Sigmoid colon (tissue), 7 donors: ENCODE data around the gene GPR157. TPM values are rescaled to one million over a fixed set of nuclear protein-coding genes. Genes with fewer than 3 reads are reported as not detected.

Source experiments
- DNase-seq: peaks from one replicate; pipeline ENCODE4 v3.0.0-alpha.2; 2019
- H3K27ac ChIP-seq, 4 donors: fragments of 200-600 bp; sonication (generic); one replicate each; pipeline ENCODE4 v1.5.1; 2016 to 2019; ENCODE audit warnings: mild to moderate bottlenecking in 1 of 4
- H3K27me3 ChIP-seq, 3 donors: fragments of 200-600 bp; sonication (generic); one replicate each; pipeline ENCODE4 v1.5.1; 2019; ENCODE audit warnings: mild to moderate bottlenecking in 1 of 3
- H3K36me3 ChIP-seq, 4 donors: fragments of 200-600 bp; sonication (generic); one replicate each; pipeline ENCODE4 v1.5.1; 2016 to 2019
- H3K4me1 ChIP-seq, 4 donors: fragments of 200-600 bp; sonication (generic); one replicate each; pipeline ENCODE4 v1.5.1; 2017 to 2019
- H3K4me3 ChIP-seq, 4 donors: fragments of 200-600 bp; sonication (generic); one replicate each; pipeline ENCODE4 v1.5.1; 2017 to 2019; ENCODE audit warnings: mild to moderate bottlenecking in 2 of 4, moderate library complexity in 1 of 4
- H3K9me3 ChIP-seq, 4 donors: fragments of 200-600 bp in 3 of 4; sonication (generic) in 3 of 4; one replicate each; pipeline versions ENCODE4 v1.5.1 to v1.6.1; 2013 to 2019
- EP300 ChIP-seq, 4 donors: sonication (generic); formaldehyde crosslinking; IDR thresholded peaks; one replicate each; pipeline ENCODE4 v1.6.1; 2017; ENCODE audit warnings: antibody characterized with exemption in 4 of 4
- POLR2A ChIP-seq, 2 donors: fragments of 450-650 bp; IDR thresholded peaks; one replicate each; pipeline ENCODE4 v1.6.1; 2016; ENCODE audit warnings: antibody characterized with exemption in 2 of 2, mild to moderate bottlenecking in 2 of 2, moderate library complexity in 2 of 2
- POLR2AphosphoS5 ChIP-seq, 4 donors: sonication (generic); formaldehyde crosslinking; IDR thresholded peaks; one replicate each; pipeline ENCODE4 v1.6.1; 2017; ENCODE audit warnings: antibody characterized with exemption in 4 of 4
- WGBS, 2 donors: extraction: QIAGEN DNeasy Blood & Tissue Kit; methylation state at CpG; one replicate each; pipeline ENCODE4 v1.1.7; 2013; 5-methylcytosine and 5-hydroxymethylcytosine counted together
- intact Hi-C: fragments of 100-400 bp; cut with DNase I; formaldehyde crosslinking; loops from one replicate; pipeline ENCODE4 v1.15.1; 2023
- polyA plus RNA-seq, 3 donors: library from polyadenylated mRNA; stranded (reverse); fragments of 200-250 nt; gene quantifications; one replicate each; pipeline ENCODE4 v1.2.3, GENCODE V29; 2013
- total RNA-seq, 4 donors: library from RNA; depleted of rRNA; stranded (reverse); fragments of >200 nt; gene quantifications; one replicate each; pipeline ENCODE4 v1.1.0, GENCODE V29; 2016
- TF ChIP-seq, protein P1 (sequence below), 4 experiments: fragments of 450-650 bp in 3 of 4; fragments of 200-600 bp in 1 of 4; IDR thresholded peaks; one replicate each; pipeline ENCODE4 v1.5.1; 2016 to 2019; ENCODE audit warnings: antibody characterized with exemption in 4 of 4, mild to moderate bottlenecking in 3 of 4, moderate library complexity in 2 of 4
- donor health status: healthy with polysubstance abuse.
- donor health status: Bipolar disorder and iron deficiency.
- donor health status: healthy.

Gene GPR157
- total and polyA plus RNA-seq, 7 donors: 0.92 to 3.7 (median 1.8) TPM

DNA sequence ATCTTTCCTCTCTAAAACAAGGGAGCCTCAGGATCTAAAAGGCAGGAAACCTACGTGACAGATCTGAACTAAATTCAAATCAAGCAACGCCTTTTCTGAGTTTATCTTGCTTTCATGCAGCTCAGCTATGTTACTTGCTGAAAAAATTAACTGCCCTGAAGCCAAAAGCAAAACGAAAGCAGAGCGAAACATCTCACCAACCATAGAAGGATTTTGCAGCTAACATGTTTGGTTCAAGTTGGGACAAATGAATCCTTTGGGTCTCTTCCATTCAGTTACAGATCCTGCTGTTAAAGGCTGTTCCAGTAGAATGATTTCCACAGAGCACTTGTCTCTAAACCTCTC, 59.9 kb downstream of the GPR157 start:
- WGBS, 2 donors: 21 to 32% methylated on average over 4 of the region's 4 CpGs
- Histone ChIP-seq H3K27me3 (no peaks in the 10 kb centered on the region), H3K36me3 (no peaks in the 10 kb centered on the region), H3K9me3 (no peaks in the 10 kb centered on the region), H3K4me1 (peaks cover 0 to 49% (median 36%) of the 10 kb centered on the region in 4 donors), H3K4me3 (peak overlapping the region in 3 of 4 donors; percentile 13 to 31 (median 29)), H3K27ac (peak overlapping the region; percentile 67 to 86 (median 77))
- intact Hi-C loops: no loop called here
- DNase-seq: no peak
- TF ChIP-seq, protein P1, sequence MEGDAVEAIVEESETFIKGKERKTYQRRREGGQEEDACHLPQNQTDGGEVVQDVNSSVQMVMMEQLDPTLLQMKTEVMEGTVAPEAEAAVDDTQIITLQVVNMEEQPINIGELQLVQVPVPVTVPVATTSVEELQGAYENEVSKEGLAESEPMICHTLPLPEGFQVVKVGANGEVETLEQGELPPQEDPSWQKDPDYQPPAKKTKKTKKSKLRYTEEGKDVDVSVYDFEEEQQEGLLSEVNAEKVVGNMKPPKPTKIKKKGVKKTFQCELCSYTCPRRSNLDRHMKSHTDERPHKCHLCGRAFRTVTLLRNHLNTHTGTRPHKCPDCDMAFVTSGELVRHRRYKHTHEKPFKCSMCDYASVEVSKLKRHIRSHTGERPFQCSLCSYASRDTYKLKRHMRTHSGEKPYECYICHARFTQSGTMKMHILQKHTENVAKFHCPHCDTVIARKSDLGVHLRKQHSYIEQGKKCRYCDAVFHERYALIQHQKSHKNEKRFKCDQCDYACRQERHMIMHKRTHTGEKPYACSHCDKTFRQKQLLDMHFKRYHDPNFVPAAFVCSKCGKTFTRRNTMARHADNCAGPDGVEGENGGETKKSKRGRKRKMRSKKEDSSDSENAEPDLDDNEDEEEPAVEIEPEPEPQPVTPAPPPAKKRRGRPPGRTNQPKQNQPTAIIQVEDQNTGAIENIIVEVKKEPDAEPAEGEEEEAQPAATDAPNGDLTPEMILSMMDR (IDR thresholded peaks at IDR 0.05): no peak
- TF ChIP-seq EP300 (IDR thresholded peaks at IDR 0.05) (no peak), POLR2A (IDR thresholded peaks at IDR 0.05) (no peak), POLR2AphosphoS5 (IDR thresholded peaks at IDR 0.05) (no peak)

DNA sequence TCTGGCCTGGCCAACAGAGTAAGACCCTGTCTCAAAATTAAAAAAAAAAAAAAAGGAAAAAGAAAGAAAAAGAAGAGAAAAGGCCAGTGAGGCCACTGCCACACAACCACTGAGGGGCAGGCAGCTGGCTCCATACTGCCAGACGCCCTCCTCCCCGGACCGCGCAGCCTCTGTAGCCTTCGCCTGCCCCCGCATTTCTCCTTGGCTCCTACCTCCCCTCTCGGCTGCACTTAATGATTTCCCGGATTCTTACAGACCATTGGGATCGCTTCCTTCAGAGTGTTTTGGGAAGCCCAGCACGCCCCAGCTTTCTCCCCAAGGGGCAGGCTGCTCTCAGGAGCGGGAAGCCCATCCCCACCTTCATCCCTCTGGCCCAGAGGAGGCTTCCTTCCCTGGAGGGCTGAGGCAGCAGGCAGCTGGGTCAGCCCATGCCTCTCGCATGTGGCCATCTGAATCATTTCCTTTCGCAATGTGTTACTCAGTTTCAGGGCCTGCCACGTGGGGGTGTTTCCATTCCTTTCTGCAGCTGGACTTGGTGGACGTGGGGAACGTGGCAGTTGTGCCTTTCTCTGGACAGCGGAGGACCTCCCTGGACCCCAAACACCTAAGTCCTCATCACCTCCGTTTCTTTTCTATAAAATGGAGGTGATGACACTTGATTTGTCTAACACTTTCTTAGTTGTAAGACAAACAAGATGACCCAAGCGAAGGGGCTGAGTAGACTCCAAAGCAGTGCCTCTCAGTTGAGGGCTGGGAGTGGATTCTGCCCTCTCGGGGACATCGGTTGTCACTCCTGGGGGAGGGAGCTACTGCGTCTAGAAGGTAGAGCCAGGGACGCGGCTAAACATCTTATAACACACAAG, 61.7 kb downstream of the GPR157 start:
- intact Hi-C loops: no loop called here
- no peaks in the 10 kb centered on the region for H3K36me3 ChIP-seq
- TF ChIP-seq POLR2AphosphoS5 (IDR thresholded peaks at IDR 0.05) (peak in 1 of 4 donors; percentile 81), POLR2A (IDR thresholded peaks at IDR 0.05) (no peak), EP300 (IDR thresholded peaks at IDR 0.05) (no peak)
- TF ChIP-seq, protein P1 (IDR thresholded peaks at IDR 0.05): no peak
- no peaks in the 10 kb centered on the region for H3K27me3 ChIP-seq
- WGBS, 2 donors: 83 to 85% methylated on average over 24 of the region's 24 CpGs
- peak; percentile 82 for DNase-seq
- peak overlapping the region; percentile 66 to 76 (median 73) for H3K27ac ChIP-seq
- peaks cover 0 to 63% (median 43%) of the 10 kb centered on the region in 4 donors for H3K4me1 ChIP-seq
- H3K9me3 ChIP-seq: no peaks in the 10 kb centered on the region
- H3K4me3 ChIP-seq: no peak overlapping the region

DNA sequence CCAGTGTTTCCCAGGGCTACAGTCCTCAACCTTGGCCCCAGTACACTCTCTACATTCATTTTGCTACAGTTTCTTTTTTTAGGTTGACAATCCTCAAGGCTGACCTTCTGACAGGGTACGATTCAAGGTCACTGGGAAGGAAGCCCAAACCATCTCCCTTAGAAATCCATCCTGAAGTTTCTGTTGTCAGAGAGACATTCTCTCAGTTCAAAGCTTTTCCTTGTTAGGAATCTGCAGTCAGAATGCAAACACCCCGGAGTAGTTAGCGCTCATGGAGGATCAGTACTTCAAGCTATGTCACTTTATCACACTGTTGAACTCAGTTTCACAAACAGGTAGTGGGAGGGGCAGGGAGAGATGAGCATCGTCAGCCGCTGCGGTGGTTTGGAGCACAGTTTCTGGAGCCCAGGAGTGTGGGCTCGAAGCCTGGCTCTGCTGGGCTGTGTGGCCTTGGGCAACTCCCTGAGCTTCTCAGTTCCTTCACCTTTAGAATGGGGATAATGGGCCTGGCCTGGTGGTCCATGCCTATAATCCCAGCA, 63.6 kb downstream of the GPR157 start:
- Histone ChIP-seq H3K36me3 (no peaks in the 10 kb centered on the region), H3K27ac (peak overlapping the region; percentile 66 to 76 (median 73)), H3K27me3 (no peaks in the 10 kb centered on the region), H3K4me1 (peaks cover 0 to 66% (median 41%) of the 10 kb centered on the region in 4 donors), H3K9me3 (no peaks in the 10 kb centered on the region), H3K4me3 (no peak overlapping the region)
- DNase-seq: no peak
- intact Hi-C loops: no loop called here
- TF ChIP-seq EP300 (IDR thresholded peaks at IDR 0.05) (no peak), POLR2AphosphoS5 (IDR thresholded peaks at IDR 0.05) (peak in 1 of 4 donors; percentile 8), POLR2A (IDR thresholded peaks at IDR 0.05) (no peak)
- TF ChIP-seq, protein P1 (IDR thresholded peaks at IDR 0.05): no peak
- WGBS, 2 donors: 78% methylated on average over 7 of the region's 7 CpGs

DNA sequence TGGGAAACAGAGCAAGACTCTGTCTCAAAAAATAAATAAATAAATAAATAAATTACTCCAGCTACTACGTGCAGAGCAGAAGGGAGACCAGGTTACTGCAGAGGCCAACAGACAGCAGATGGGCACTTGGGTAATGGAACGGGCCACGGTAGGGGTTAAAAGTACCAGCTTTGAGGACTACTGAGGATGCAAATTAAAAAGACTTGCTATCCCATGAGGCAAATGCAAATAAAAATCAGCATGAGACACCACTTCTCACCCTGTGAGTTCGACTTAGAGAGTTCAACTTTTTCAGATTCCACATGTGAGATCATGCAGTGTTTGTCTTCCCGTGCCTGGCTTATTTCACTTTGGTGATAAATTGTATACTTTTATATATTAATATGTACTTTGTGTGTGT, 66.1 kb downstream of the GPR157 start:
- no peaks in the 10 kb centered on the region for H3K36me3 ChIP-seq
- H3K9me3 ChIP-seq: no peaks in the 10 kb centered on the region
- intact Hi-C loops: no loop called here
- 80 to 89% methylated on average over 5 of the region's 5 CpGs for WGBS, 2 donors
- H3K27me3 ChIP-seq: no peaks in the 10 kb centered on the region
- DNase-seq: no peak
- H3K4me3 ChIP-seq: no peak overlapping the region
- peak overlapping the region in 3 of 4 donors; percentile 27 to 71 (median 43) for H3K27ac ChIP-seq
- peaks cover 0 to 48% (median 26%) of the 10 kb centered on the region in 4 donors for H3K4me1 ChIP-seq
- no peak for TF ChIP-seq POLR2A (IDR thresholded peaks at IDR 0.05)
- TF ChIP-seq, protein P1 (IDR thresholded peaks at IDR 0.05): no peak
